Stimulated activated CD8-positive, alpha-beta memory T cell treated with anti-CD3 and anti-CD28 coated beads, Interleukin-2, amount 100 ng/mL, for 48 hours (primary cell): ENCODE measurements around the gene GPR31.

ENCODE experiments used
- DNase-seq, 2 donors: peaks; one replicate each; pipeline ENCODE4 v3.0.0-alpha.2; 2020; ENCODE audit warnings: low read depth in 2 of 2

The GPR31 gene

GRCh38 chr6:167118006-167118405 lies 39.8 kb downstream of the GPR31 start:
- no peak for DNase-seq

GRCh38 chr6:167116838-167117228 lies 40.9 kb downstream of the GPR31 start:
- no peak for DNase-seq

DNA sequence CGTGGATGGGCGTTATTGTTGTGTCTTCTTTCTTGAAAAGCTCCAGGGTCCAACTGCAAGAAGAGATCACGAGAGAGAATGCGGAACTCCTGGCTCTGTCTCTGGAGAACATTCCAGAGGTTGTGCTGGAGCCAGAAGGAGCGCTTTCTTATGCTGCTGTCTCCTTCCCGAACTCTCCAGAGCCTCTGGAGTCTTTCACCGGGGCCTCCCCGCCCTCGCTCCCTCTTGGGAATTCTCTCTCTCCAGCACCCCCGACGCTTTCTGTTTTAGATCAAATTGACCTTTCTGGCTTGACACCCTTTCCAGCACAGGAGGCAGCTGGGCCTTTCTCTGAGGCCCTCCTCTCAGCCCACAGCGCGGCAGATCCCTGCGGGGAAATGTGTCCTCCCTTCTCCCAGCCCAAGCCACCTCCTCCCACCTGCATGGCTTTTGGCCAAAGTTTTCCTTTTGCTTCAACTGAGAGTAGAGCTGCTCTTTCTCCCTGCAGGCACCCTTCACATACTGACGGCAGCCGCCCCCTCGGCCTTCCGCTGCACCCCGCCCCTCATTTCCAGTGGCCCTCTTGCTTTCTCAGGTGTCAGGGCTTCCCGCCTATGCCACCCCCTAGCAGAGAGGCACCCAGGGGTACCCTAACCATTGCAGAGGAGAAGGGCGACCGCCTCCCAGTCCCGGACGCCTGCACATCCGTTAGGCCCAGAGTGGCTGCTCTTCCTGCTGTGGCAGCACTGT lies 41.5 kb downstream of the GPR31 start:
- no peak for DNase-seq

DNA sequence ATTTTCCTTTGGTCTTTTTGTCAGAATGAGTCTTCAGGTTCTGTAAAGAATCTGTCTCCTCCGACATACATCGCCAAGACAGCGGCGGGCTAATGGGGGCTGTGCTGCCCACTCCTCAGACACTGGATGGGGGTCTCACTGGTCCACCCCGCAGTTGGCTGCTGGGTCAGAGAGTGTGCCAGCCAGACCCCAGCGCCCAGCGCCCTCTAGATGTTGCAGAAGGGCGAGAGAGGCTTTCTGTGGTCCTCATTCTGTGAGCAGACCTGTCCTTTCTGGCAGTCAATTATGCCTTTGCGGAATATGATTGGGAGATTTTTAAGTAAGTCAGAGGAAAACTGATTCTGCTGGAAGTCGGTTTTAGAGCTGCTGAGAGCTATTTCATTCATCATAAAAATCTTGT lies 42.7 kb downstream of the GPR31 start:
- no peak for DNase-seq

- DNase-seq, result no peak
These were observed 43.6 kb downstream of the GPR31 start for GRCh38 chr6:167113935-167114910.

GRCh38 chr6:167113047-167113754 lies 44.6 kb downstream of the GPR31 start:
- no peak for DNase-seq

- DNase-seq, result no peak
These were observed 45.4 kb downstream of the GPR31 start for GRCh38 chr6:167112421-167112820.

- no peak for DNase-seq
These were observed 46.2 kb downstream of the GPR31 start for GRCh38 chr6:167111597-167111996.

GRCh38 chr6:167109651-167110050 lies 48.1 kb downstream of the GPR31 start:
- DNase-seq, result no peak

DNA sequence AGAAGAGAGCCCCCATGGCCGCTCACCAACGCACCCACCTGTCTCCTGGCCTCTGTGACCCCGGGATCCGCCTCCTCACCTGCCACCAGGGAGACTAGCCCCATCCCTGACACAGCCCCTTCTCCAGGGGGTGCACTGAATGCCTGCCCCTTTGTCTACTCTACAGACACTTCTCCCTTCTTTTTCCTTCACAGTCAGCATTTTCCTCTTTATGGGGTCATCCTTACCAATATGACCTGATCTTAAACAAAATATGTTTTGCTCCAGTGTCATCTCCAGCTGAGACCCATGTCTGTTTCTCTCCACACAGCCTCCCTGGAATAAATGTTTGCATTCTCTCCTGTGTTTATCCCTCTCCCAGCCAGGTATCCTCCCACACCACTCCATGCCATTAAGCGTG lies 49.5 kb downstream of the GPR31 start:
- DNase-seq, result no peak

GRCh38 chr6:167107787-167108186 lies 50.0 kb downstream of the GPR31 start:
- DNase-seq, result no peak

DNA sequence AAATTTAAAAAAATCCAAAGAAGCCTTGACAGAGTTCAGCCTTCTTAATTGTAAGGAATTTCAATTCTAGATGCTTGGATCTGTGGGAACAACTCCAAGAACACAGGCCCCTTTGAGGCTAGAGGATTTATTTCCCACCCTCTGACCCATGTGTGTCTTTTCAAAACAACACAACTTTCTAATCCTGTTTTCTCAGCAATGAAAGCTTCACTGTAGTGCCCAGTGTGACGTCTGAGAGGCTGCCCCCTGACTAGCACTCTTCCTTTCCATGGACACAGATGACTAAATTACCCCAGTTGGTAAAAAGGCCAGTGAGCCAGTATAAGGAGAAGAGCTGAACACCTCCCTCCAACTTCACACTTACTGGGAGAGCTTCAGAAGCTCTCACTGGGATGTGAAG lies 51.4 kb downstream of the GPR31 start:
- DNase-seq, result no peak
